ENCODE data around the gene PAGR1.
A peak's percentile ranks its signal among the peaks of the same experiment; 100 is the strongest.

DNA sequence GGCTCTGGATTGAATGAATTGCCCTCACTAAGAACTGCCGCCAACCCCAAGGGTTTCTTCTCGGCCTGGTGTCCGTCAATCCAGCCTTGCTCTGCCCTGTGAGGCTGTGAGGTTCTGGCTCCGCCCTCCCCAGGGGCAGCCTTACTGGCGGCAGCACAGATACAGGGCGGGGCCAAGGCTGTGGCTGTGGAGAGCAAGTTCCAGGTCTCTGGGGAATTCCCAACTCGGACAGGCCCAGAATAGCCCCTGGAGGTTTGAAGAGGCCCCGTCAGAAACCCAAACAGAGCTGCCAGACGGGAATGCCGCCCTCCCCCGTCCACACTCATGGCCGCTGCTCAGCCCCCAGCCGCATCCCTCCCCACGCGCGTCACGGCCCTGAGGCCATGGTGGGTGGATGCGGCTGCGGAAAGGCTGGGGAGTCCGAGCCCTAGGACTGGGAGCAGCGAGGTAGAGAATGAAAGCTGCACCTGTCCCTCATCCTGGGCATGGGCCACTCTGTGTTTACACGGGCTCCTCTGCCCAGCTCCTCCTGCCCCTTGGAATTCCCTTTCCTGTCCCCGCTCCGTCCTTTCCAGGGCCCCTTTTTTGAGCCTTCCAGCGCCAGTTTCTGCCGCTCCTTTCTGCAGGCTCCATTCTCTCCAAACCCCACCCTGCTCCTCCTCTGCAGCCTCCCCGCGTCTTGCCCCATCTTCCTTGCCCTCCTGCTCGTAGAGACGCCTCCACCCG is 4.6 kb upstream of the PAGR1 start:
- peak; percentile 65 for TF ChIP-seq MXI1 (IDR thresholded peaks at IDR 0.05; ENCODE audit: low read depth, low read length)
- TF ChIP-seq, protein P1, sequence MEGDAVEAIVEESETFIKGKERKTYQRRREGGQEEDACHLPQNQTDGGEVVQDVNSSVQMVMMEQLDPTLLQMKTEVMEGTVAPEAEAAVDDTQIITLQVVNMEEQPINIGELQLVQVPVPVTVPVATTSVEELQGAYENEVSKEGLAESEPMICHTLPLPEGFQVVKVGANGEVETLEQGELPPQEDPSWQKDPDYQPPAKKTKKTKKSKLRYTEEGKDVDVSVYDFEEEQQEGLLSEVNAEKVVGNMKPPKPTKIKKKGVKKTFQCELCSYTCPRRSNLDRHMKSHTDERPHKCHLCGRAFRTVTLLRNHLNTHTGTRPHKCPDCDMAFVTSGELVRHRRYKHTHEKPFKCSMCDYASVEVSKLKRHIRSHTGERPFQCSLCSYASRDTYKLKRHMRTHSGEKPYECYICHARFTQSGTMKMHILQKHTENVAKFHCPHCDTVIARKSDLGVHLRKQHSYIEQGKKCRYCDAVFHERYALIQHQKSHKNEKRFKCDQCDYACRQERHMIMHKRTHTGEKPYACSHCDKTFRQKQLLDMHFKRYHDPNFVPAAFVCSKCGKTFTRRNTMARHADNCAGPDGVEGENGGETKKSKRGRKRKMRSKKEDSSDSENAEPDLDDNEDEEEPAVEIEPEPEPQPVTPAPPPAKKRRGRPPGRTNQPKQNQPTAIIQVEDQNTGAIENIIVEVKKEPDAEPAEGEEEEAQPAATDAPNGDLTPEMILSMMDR (IDR thresholded peaks at IDR 0.05) = no peak
